ENCODE measurements around the gene PHPT1. TPM values are rescaled to one million over a fixed set of nuclear protein-coding genes. Genes with fewer than 3 reads are reported as not detected.
"Not testable (repeated sequence)": the region's sequence is repeated elsewhere in the genome, so short reads cannot be mapped to it uniquely, and the experiment has no call there.

PHPT1 gene
- polyA plus RNA-seq, 4 donors = 79.2 to 145 (median 81.4) TPM

DNA sequence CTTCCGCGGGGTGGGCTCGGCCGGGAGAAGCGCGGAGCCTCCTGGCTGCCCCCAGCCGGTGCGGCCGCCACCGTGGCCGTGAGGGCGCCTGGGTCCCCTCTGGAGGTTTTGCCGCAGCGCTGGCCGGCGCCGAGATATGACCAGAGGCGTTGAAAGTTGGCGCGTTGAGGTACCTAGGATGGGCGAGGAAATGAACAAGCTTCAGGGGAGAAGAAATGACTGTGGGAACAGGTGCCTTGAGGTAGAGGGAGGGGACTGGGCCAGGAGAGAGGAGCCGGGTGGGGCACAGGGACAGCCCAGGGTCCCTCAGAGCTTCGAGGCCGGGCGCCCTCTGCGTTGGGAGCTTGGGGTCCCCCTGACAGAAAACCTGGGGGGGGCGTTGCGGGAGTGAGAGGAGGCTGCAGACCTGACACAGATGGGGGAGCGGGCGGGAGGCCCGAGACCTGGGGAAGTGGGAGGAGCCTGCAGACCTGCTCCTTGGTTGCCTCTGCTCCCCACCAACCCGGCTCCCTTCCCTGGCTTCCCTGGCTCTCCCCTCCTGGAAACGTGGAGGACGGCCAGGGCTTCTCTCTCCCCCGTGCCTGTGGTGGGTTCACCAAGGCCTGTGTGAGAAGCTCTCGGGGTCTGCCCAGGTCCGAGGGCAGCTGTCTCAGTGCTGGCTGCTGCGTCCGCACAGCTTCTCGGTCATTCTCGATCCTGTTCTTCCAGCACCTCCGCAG lies 27.2 kb upstream of the PHPT1 start:
- no peak for DNase-seq (ENCODE audit: low read depth in 4 of 4, low spot score in 3 of 4)

DNA sequence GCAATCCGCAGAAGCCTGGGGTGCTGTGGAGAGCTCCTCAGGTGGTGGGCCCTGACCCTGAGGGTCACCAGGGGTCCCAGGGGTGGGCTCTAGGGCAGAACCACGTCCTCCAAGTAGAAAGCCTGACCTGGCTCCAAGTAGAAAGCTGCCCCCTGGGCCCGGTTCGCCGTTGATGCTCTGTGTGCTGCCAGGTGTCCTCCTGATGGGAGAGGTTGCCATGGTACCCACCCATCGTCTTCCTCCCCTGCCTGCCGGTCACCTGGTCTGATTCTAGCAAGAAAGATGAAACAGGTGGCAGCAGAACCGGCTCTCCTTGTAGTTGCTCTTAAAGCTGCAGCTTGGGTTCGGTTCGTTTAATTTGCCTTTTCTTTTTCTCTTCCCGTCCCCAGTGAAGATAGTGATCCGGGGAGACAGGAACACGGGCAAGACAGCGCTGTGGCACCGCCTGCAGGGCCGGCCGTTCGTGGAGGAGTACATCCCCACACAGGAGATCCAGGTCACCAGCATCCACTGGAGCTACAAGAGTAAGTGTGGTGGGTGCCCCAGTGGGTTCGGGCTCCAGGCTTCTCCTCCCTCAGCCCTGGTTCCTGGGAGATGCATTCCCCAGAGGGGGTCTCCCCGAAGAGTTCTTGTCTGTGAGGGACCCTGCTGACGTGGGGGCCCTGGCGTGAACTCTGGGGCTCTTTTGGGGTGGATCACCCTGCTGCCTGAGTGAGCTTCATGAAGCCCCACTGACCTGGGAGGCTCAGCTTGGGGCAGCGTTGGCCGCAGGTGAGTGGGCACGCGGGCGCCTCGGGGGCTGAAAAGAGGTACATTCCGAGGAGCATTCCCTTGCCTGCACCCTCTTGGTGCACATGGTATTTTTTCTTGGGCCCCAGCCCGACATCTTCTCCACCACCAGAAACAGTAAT lies 25.8 kb upstream of the PHPT1 start:
- DNase-seq (ENCODE audit: low read depth in 4 of 4, low spot score in 3 of 4) = no peak

GRCh38 chr9:136824496-136825225 lies 24.5 kb upstream of the PHPT1 start:
- no peak for DNase-seq (ENCODE audit: low read depth in 4 of 4, low spot score in 3 of 4)

GRCh38 chr9:136825295-136826187 lies 23.7 kb upstream of the PHPT1 start:
- no peak for DNase-seq (ENCODE audit: low read depth in 4 of 4, low spot score in 3 of 4)

- DNase-seq (ENCODE audit: low read depth in 4 of 4, low spot score in 3 of 4) = no peak
These were observed 23.0 kb upstream of the PHPT1 start for GRCh38 chr9:136826188-136826541.

DNA sequence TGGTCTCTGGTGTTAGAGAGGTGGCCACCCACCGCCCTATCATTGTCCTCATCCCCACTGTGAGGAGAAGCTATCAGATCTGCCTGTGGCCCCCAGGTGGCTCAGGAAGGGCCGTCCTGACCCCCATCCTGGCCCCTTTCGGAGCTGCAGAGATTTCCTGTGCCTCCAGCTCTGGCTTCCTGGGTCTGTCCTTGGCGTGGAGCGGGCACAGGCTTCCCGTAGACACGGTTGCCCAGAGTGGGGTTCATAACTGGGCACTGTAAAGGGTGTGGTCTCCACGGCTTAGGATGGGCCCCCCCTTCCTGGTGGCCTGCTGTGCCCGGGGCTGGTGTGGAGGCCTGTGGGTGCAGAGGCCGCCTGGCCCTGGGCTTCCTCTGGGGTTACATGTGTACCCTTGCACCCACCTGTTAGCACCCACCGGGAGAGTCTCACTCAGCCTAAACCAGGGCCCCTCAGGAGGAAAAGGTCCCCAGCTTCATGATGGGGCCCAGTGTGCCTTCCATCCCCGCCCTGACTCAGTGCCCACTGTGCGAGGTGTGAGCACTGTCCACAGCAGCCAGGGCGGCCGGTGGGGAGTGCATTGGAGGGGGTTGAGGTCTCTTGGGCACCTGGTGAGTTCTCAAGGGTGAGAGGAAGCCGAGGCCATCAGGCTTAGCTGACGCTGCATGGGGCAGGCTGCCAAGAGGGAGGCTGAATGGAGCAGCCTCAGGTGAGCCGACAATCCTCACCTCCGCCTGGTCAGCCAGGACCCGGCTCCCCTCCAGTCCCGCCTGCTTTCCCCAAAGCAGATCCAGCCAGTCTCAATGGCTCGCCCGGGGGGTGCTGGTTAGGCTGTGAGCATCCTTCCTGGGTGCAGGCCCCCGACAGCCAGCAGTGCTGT lies 22.3 kb upstream of the PHPT1 start:
- no peak for DNase-seq (ENCODE audit: low read depth in 4 of 4, low spot score in 3 of 4)

- DNase-seq (ENCODE audit: low read depth in 4 of 4, low spot score in 3 of 4) = no peak
These were observed 21.3 kb upstream of the PHPT1 start for GRCh38 chr9:136827794-136828473.

GRCh38 chr9:136828474-136829140 lies 20.6 kb upstream of the PHPT1 start:
- DNase-seq (ENCODE audit: low read depth in 4 of 4, low spot score in 3 of 4) = no peak

- no peak for DNase-seq (ENCODE audit: low read depth in 4 of 4, low spot score in 3 of 4)
These were observed 19.8 kb upstream of the PHPT1 start for GRCh38 chr9:136829412-136829811.

DNA sequence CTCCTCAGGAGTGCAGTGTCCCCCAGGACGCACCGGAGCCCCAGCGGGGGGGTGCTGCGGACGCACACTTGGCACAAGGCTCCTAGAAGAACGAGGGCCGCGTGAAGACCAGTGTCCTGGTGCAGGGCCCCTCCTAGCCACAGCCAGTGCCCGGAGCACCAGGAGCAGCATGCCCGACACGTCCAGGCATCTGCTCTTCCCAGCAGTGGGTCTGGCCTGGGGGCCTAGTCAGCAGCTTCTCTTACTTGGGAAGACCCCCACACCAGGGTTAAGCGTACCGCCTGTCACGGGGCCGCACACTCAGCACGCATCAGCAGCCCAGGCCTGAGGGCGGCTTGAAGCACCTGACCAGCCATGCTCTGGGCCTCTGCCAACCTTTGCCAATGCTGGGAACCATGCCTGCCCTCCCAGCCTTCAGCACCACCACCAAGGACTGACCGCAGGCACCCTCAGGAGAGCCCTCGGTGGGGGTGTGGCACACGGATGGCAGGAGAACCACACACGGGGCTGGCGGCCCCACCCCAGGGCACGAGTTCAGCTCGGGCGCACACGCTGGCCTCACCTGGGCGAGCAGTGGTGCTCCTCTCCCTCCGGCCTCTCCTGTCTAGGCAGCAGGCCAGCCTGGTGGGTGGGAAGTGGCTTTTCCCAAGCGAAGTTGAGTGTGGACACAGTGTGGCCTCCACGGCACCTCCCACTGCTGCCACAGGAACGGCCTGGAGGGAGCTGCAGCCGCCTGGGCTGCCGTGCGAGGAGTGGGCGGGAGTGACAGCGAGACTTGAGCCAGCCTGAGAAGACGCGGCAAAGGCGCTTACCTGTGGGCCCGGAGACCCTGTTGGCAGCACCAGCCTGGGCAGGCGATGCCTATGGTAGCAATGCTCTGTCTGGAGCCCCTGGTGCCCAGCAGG lies 19.0 kb upstream of the PHPT1 start:
- DNase-seq (ENCODE audit: low read depth in 4 of 4, low spot score in 3 of 4) = no peak

DNA sequence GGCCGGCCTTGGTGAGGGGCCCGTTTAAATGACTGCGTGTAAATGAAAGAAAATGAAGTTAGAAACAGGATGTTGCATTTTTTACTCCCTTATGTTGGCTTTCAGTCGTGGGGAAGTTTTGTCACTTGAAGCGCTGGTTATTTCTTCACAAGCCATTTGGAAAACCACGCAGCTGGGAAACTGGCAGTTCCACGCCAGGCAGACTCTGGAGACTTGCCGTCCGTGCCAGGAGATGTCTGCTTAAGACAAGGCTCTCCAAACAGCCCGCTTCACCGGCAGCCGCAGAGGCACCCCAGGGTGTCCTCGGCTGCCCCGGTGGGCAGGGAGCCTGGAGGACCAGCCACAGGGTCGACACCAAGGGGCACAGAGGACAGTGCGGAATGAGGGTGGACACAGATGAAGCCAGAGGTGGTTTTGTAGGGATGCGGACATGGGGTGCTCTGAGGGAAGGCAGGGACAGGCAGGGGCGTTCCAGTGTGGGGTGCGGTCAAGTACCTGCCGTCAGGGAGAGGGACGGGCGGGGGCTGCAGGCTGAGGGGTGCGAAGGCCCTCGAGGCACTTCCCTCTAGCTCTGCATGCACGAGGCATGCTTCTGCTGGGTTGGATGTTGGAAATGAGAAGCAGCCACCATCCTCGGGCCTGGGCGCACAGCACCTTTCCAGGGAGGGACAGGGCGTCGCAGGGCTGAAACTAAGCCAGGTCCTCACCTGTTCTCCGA lies 18.0 kb upstream of the PHPT1 start:
- DNase-seq (ENCODE audit: low read depth in 4 of 4, low spot score in 3 of 4) = no peak

GRCh38 chr9:136831720-136832104 lies 17.5 kb upstream of the PHPT1 start:
- DNase-seq (ENCODE audit: low read depth in 4 of 4, low spot score in 3 of 4) = no peak

- no peak for DNase-seq (ENCODE audit: low read depth in 4 of 4, low spot score in 3 of 4)
These were observed 16.6 kb upstream of the PHPT1 start for GRCh38 chr9:136832581-136832980.

DNA sequence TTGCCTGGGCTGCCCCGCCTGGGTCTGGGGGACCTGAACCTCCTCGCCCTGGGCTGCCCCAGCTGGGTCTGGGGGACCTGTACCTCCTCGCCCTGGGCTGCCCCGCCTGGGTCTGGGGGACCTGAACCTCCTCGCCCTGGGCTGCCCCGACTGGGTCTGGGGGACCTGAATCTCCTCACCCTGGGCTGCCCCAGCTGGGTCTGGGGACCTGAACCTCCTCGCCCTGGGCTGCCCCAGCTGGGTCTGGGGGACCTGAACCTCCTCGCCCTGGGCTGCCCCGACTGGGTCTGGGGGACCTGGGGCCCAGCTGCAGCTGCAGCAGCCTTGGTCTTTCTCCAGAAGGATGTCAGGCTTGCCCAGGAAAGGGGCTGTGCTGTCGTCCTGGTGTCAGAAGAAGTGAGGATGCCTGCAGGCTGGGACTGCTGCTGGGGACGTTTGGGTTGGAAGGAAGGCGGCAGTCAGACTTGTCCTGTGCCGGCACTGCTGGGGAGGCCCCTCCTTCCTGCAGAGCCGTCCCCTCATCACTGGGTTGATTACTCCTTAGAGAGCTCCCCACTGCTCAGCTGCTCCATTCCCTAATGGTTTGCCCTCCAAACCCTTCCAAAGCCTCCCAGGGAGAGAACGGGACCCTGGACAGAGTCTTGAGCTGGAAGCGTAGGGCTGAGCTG lies 15.7 kb upstream of the PHPT1 start:
- DNase-seq (ENCODE audit: low read depth in 4 of 4, low spot score in 3 of 4) = not testable (repeated sequence)

- no peak for DNase-seq (ENCODE audit: low read depth in 4 of 4, low spot score in 3 of 4)
These were observed 13.9 kb upstream of the PHPT1 start for GRCh38 chr9:136835162-136835931.

Data from right renal pelvis (tissue), 4 donors.